Stimulated activated naive CD8-positive, alpha-beta T cell treated with anti-CD3 and anti-CD28 coated beads, Interleukin-15, amount 100 ng/mL, for 72 hours (primary cell): ENCODE results near the gene MAP1A.

Experiments used
- ATAC-seq: fragments of 150-1000 bp; cut with Tn5 transposase; 2 replicates; pipeline ENCODE4 v1.10.0; 2021; ENCODE audit warnings: mild to moderate bottlenecking, moderate library complexity
- DNase-seq, 2 donors: peaks; one replicate each; pipeline ENCODE4 v3.0.0; 2021 to 2022
- H3K27ac Mint-ChIP-seq, 2 donors: one replicate each; pipeline ENCODE4 v1.8.0; 2022; ENCODE audit warnings: mild to moderate bottlenecking in 2 of 2, mixed read lengths in 2 of 2, moderate library complexity in 2 of 2
- H3K27me3 Mint-ChIP-seq: one replicate; pipeline ENCODE4 v1.8.0; 2022; ENCODE audit warnings: mixed read lengths
- H3K4me1 Mint-ChIP-seq: one replicate; pipeline ENCODE4 v1.8.0; 2022; ENCODE audit warnings: mild to moderate bottlenecking, mixed read lengths
- H3K4me3 Mint-ChIP-seq, 2 donors: one replicate each; pipeline ENCODE4 v1.8.0; 2022; ENCODE audit warnings: mild to moderate bottlenecking in 2 of 2, mixed read lengths in 2 of 2, moderate library complexity in 1 of 2
- H3K9me3 Mint-ChIP-seq, 2 donors: one replicate each; pipeline ENCODE4 v1.8.0; 2022; ENCODE audit warnings: mixed read lengths in 2 of 2

The MAP1A gene

DNA sequence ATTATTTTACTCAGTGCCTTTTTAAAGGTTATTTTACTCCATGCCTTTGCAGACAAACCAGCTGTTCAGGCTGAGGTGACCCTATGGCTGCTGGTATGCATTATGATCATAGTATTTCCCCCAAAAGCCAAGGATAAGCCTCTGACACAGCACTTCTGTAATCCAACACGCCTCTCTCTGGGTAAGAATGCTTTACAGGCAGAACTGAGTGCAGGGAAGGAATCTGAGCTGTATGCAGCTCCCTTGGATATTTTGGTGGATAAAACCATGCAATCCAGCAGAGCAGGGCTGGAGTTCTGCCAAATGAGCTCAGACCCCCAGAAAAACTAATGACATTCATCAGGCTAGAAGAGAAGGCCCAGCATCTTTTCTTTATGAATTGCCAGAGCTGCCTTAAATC lies 11.7 kb upstream of the MAP1A start:
- Mint-ChIP-seq H3K27me3 (no peaks in the 10 kb centered on the region), H3K4me1 (peaks cover 13% of the 10 kb centered on the region), H3K4me3 (no peak overlapping the region), H3K9me3 (no peaks in the 10 kb centered on the region), H3K27ac (no peak overlapping the region)
- no peak for DNase-seq
- ATAC-seq = no peak

DNA sequence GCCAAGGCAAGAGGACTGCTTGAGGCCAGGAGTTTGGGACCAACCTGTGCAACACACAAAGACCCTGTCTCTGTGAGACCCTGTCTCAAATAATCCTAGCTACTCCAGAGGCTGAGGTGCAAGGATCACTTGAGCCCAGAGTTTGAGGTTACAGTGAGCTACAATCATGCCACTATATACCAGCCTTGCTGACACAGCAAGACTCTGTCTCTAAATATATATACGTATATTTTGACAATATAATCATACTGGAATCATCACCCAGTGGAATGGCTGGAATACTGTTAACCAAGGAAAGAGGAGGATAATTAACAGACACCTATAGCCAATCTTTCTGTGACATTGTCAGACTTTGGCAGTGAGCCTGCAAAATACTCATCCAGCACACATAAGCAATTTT lies 9.0 kb upstream of the MAP1A start:
- Mint-ChIP-seq H3K27ac (no peak overlapping the region), H3K9me3 (no peaks in the 10 kb centered on the region), H3K27me3 (peaks cover 17% of the 10 kb centered on the region)

DNA sequence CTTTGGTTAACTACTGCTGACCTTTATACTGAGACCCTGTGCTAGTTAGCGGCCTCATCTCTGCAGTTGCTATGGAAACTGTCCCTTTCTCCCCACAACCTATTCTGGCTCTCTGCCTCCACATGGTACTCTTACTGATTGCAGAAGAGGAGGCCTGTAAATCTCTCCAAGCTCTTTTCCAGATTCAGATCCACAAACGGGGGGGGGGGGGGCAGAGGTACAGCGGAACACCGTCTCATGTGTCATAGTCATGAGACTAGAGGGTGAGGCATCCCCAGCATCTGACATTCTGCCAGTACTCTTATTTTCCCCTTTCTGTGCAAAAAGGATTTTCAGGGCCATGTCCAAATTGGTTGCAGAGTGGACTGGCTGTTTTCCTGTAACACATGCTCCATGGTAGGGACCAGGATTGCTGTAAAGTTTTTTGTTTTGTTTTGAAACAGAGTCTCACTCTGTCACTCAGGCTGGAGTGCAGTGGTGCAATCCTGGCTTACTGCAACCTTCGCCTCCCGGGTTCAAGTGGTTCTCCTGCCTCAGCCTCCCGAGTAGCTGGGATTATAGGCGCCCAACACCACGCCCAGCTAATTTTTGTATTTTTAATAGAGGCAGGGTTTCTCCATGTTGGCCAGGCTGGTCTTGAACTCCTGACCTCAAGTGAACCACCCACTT lies 8.3 kb upstream of the MAP1A start:
- DNase-seq = no peak
- no peak overlapping the region for H3K27ac Mint-ChIP-seq

More for the DNA sequence above, 9.0 kb upstream of the MAP1A start:
- H3K4me3 Mint-ChIP-seq = no peak overlapping the region
- peaks cover 24% of the 10 kb centered on the region for H3K4me1 Mint-ChIP-seq
- ATAC-seq (no peak), DNase-seq (no peak)

DNA sequence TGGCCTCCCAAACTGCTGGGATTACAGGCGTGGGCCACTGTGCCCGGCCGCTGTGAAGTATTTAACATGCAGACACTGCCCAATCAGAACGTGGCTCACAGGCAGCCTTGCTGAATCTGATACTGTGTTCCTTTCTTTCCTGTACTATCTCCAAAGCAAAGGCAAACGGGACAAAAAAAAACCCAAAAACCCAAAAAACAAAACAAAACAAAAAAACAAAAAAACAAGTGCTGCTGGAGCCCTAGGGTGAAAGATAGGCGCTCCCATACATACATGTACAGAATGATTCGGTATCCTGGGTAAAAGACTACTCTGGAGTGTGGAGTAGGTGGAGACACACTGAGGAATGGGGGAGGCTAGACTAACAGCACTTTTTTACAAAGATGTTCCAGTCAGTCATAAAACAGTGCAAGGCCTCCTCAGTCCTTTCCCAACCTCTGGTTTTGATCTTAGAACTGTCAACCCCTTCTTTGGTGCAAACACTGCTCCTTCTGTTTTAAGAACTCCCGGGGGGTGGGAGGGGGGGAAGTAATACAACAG lies 7.7 kb upstream of the MAP1A start:
- ATAC-seq (no peak), DNase-seq (no peak)
- Mint-ChIP-seq H3K9me3 (no peaks in the 10 kb centered on the region), H3K4me1 (peaks cover 36% of the 10 kb centered on the region), H3K27me3 (peaks cover 17% of the 10 kb centered on the region), H3K27ac (peak overlapping the region in 1 of 2 donors; percentile 91), H3K4me3 (peak overlapping the region; percentile 90 to 93)

More for the DNA sequence above, 8.3 kb upstream of the MAP1A start:
- Mint-ChIP-seq H3K4me3 (peak overlapping the region in 1 of 2 donors; percentile 93), H3K9me3 (no peaks in the 10 kb centered on the region), H3K27me3 (peaks cover 17% of the 10 kb centered on the region), H3K4me1 (peaks cover 31% of the 10 kb centered on the region)
- no peak for ATAC-seq

DNA sequence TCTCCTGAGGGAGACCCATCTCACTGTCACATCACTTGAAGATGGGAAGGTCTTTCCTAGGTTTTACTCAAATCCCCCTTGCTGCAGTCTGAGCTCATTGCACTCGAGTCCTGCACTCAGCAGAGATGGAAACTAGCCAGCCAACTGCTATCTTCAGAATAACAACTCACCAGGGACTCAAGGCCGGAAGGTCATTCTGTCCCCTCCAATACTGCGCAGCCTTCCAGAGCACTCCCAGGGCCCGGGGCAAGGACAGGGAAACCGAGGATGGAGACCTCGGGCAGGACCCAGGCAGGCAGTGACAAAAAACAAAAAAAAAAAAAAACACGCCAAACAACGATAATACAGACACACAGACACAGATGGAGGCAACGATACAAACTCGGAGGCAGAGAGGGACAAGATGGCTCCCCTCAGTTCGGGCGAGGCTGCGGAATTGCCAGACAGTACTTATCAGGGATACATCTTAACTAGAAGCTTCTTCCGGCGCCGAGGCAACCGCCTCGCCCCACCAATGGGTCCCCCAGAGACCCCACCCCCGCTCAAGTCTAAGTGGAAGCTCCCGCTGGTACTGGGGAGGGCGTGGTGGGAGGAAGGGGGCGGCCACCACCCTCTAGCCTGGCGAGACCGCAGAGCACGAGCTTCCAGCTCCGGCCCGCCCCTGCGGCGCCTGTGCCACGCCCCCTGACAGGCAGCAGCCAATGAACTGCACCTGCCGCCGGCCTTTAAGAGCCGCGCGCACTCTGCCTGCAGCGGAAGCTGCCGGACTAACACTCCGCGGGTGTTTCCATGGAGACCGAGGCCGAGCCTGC lies 7.0 kb upstream of the MAP1A start:
- peak; percentile 97 for ATAC-seq
- DNase-seq = peak; percentile 95 to 98
- H3K9me3 Mint-ChIP-seq = no peaks in the 10 kb centered on the region
- peak overlapping the region; percentile 90 to 93 for H3K4me3 Mint-ChIP-seq
- H3K4me1 Mint-ChIP-seq = peaks cover 36% of the 10 kb centered on the region
- H3K27ac Mint-ChIP-seq = peak overlapping the region; percentile 91 to 96
- H3K27me3 Mint-ChIP-seq = peaks cover 17% of the 10 kb centered on the region

DNA sequence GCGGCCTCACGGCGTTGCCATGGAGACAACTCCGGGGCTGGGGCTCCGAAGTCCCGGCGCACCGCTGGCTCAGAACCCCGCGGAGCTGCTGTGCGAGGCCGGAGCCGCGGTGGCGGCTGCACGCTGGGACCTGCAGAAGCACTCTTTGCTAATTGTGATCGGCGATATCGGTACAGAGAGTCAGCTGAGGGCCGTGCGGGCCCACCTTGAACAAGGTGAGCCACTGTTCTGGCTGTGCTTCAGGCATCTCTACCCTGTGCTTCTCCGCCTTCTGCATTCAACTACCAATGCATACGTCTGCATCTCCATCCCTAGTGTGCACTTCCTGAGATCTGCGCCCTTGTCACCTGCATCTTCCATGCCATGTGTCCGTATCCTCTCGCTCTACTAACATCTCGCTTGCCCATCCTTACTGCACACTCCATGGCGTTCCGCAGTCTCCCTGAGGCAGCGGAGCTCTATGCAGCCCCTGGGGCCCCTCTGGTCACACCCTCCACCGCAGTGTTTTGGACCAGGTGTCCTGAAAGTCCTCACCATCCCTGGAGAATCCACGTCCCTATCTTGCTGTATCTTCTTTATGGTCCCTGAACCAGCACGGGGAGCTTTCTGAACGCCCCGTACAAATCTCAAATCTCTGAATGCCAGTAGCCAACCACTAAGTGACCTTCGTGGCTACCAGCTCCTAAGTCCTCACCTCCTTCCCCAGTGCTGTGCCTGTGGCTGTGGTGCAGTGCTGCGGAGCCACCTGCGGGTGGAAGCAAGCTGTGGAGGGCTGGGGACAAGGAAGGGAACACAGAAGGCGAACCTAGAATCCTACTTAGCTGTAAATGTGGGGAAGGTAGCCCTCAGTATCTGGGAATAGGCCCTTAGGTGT lies 6.2 kb upstream of the MAP1A start:
- Mint-ChIP-seq H3K27ac (peak overlapping the region in 1 of 2 donors; percentile 96), H3K4me3 (peak overlapping the region; percentile 90 to 93), H3K27me3 (peaks cover 25% of the 10 kb centered on the region), H3K9me3 (no peaks in the 10 kb centered on the region), H3K4me1 (peaks cover 44% of the 10 kb centered on the region)
- DNase-seq (peak; percentile 23 to 26), ATAC-seq (no peak)

DNA sequence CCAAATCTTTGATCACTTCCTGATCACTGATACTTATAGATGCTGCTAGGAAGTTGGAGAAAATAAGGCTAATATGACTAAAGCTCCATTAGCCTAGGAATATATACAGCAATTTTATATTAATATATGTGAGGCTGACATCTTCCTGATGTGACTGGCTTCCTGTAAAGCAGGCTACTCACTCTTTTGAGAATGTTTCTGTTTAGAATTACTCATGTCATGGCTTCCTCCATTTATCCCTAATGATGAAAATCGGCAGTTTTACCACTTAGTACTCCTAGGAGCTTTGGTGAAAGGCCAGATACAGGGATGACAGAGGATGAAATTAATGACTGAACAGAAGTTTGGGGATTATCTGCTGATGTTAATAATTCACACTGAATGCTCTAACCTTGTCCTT lies 3.9 kb upstream of the MAP1A start:
- H3K4me1 Mint-ChIP-seq = peaks cover 67% of the 10 kb centered on the region
- ATAC-seq (no peak), DNase-seq (no peak)
- no peaks in the 10 kb centered on the region for H3K9me3 Mint-ChIP-seq
- no peak overlapping the region for H3K27ac Mint-ChIP-seq
- no peak overlapping the region for H3K4me3 Mint-ChIP-seq
- peaks cover 48% of the 10 kb centered on the region for H3K27me3 Mint-ChIP-seq

DNA sequence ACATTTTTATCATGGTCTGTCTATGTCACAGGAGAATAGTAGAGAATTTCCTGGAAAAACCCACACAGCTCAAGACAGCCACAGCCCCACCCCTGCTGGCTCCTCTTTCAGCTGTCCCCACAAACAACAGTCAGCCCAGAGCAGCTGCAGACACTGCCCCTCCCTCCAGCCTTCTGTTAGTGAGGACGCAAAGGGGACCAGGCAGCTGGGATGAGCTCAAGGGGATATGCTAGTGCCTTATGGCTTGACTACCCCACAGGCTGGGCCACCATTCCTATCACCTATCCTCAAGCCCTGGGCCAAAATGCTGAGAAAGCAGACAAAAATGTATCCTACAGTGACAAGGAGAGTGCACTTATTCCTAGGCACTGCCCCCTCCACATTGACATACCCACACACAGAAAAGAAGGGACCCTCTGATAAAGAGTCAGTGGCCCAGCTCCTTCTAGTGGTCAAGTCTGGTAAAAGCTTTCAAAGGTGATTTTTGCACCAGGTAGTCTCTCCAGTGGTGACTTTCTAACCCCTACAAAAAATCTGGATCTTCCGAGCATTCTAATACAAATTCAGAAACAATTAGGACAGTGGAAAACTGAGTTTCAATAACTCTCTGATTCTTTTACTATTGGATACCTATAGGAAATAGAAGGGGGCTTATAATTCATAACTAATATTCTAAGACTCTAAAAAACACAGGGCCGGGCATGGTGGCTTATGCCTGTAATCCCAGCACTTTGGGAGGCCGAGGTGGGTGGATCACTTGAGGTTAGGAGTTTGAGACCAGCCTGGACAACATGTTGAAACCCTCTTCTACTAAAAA lies 3.0 kb upstream of the MAP1A start:
- H3K27me3 Mint-ChIP-seq = peaks cover 57% of the 10 kb centered on the region
- peak in 1 of 2 donors; percentile 21 for DNase-seq
- H3K4me3 Mint-ChIP-seq = peak overlapping the region in 1 of 2 donors; percentile 50

DNA sequence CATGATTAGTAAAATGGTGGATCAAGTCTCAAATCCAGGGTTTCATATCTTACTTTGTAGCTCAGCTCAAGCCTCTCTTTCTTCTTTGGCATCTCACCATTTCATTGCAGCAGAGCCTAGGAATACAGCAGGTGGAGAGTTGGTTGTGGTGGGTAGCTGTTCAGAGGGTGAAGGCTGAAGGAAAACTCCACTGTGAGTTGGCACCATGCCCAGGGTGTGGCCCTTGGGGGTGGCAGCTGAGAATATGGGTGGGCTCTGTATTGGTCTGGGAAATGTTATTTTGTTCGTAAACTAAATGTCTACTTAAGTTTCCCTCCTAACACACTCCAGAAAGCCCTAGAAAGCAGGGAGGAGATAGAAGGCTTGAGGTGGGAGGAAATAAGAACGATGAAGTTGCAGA lies 1.7 kb upstream of the MAP1A start:
- no peak overlapping the region for H3K27ac Mint-ChIP-seq

More for the DNA sequence above, 3.0 kb upstream of the MAP1A start:
- H3K9me3 Mint-ChIP-seq = no peaks in the 10 kb centered on the region
- no peak for ATAC-seq
- no peak overlapping the region for H3K27ac Mint-ChIP-seq
- peaks cover 74% of the 10 kb centered on the region for H3K4me1 Mint-ChIP-seq

DNA sequence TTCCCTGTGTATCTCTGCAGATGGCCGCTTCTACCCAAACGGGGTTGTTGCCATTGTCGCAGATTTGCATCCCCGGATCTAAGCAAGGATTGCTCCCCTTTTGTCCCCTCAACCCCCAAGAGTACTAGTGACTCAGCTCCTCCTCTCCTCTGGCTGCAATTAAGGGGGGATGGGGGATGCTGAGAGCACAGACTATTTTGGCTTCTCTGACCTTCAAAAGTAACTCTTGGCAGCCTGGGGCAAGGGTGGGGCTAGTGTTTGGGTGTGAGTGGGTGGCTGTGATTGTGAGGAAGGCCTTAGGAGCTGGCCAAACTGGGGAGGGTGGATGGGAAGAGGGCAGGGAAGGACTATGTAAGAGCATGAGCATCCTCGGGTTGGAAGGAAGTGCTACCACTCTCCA lies 1.2 kb upstream of the MAP1A start:
- DNase-seq = no peak
- Mint-ChIP-seq H3K4me1 (peaks cover 58% of the 10 kb centered on the region), H3K27ac (no peak overlapping the region)

More for the DNA sequence above, 1.7 kb upstream of the MAP1A start:
- peaks cover 59% of the 10 kb centered on the region for H3K27me3 Mint-ChIP-seq
- DNase-seq (no peak), ATAC-seq (no peak)
- H3K4me3 Mint-ChIP-seq = no peak overlapping the region
- no peaks in the 10 kb centered on the region for H3K9me3 Mint-ChIP-seq
- peaks cover 61% of the 10 kb centered on the region for H3K4me1 Mint-ChIP-seq

DNA sequence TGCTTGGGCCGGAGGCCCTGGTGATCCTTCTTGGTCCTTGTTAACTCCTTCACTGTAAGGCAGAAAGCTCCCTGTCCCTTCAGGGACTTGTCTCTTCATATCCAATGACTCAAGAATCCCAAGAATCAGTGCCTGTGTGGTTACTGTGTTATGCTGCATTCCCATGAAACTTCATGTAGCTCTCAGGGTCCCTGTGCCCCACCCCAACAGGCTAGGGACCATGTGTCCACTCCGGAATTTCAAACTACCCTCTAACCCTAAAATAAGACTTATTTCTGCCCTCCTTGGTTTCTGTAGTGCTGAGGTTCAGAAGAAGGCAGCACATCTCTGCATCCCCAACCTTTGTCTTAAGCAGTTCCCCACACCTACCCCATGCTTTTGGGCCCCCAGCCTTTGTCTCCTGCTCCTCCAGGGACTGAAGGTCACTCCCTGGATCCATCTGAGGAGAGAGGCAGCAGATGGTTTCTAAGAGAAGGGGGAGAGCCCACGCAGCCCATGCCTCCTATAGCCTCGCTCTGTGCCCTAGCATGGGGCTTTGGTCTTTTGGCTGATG lies 531 bp upstream of the MAP1A start:
- Mint-ChIP-seq H3K27me3 (peaks cover 52% of the 10 kb centered on the region), H3K4me3 (peak overlapping the region; percentile 27 to 87), H3K9me3 (no peaks in the 10 kb centered on the region), H3K4me1 (peaks cover 52% of the 10 kb centered on the region), H3K27ac (no peak overlapping the region)
- no peak for ATAC-seq
- no peak for DNase-seq

More for the DNA sequence above, 1.2 kb upstream of the MAP1A start:
- H3K9me3 Mint-ChIP-seq = no peaks in the 10 kb centered on the region
- peaks cover 59% of the 10 kb centered on the region for H3K27me3 Mint-ChIP-seq
- no peak overlapping the region for H3K4me3 Mint-ChIP-seq
- no peak for ATAC-seq

DNA sequence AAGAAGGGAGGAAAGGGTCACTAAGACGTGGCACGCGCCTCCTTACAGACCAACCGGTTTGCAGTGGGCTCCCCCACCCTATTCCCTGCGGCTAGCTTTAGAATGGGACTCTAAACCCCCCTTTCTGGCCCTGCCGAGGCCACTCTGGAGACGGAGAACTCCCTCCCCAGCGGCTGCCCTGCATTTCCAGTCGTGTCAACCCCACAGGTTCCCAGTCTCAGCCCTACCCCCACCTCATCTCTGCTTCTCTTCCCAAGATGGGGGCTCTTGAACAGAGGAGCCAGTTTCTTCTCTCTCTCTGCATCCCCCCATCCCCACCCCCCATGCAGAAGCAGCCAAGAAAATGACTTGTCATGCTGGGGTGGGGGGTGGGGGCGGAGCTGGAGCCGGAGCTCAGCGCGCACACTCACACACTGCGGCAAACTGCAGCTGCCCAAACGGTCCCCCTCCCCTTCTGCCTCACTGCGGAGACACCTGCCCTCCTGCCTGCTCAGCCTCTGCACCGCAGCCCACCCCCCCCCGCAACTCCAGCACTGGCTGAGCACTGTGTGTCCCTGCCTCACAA lies 871 bp downstream of the MAP1A start:
- H3K27ac Mint-ChIP-seq = peak overlapping the region in 1 of 2 donors; percentile 59
- peaks cover 42% of the 10 kb centered on the region for H3K27me3 Mint-ChIP-seq
- no peak for DNase-seq
- H3K4me1 Mint-ChIP-seq = peaks cover 52% of the 10 kb centered on the region
- ATAC-seq = peak; percentile 54
- H3K4me3 Mint-ChIP-seq = peak overlapping the region; percentile 77 to 87
- H3K9me3 Mint-ChIP-seq = no peaks in the 10 kb centered on the region

DNA sequence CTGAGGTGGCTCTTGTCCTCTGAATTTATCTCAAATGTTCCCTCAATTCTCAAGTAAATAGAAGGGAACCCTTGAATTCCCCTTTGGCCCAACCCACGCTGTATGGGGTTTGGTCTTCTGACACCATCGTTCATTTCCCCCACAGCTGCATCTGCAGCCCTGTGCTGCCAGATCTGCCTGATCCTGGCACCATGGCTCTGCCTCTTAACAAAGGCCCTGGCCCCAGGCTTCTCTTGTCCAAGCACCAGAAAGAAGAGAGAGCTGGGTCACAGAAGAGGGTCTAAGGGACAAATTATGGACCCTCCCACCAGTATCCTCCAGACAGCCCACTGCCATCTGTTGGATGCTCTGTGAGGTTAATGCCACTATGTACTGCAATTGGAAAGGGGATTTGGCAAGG lies 1.8 kb downstream of the MAP1A start:
- Mint-ChIP-seq H3K9me3 (no peaks in the 10 kb centered on the region), H3K27me3 (peaks cover 42% of the 10 kb centered on the region), H3K27ac (no peak overlapping the region), H3K4me1 (peaks cover 46% of the 10 kb centered on the region), H3K4me3 (peak overlapping the region in 1 of 2 donors; percentile 42)
- DNase-seq (no peak), ATAC-seq (no peak)

DNA sequence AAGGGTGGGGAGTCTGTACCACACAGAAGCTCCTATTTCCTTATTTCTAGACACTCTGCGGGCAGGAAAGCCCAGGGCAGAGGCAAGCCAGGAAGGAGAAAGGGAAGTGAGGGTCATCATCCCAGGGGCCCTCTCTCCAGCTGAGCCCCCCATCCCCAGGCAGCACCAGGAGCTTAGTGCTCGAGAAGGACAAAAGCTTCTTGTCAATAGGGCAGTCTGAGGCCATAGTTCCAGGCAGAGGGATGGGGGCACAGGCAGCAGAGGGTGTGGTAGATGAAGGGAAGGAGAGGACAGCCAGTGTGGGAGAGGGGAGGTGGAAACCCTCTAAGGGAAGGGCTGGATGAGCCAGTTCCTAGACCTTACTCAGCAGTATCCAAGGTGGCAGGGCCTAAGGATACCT lies 2.7 kb downstream of the MAP1A start:
- DNase-seq (no peak), ATAC-seq (no peak)
- Mint-ChIP-seq H3K4me3 (no peak overlapping the region), H3K9me3 (no peaks in the 10 kb centered on the region), H3K4me1 (peaks cover 51% of the 10 kb centered on the region), H3K27ac (no peak overlapping the region), H3K27me3 (peaks cover 42% of the 10 kb centered on the region)
